Measurements from ENCODE around the gene TMEM242.

GRCh38 chr6:157242791-157243190 is 80.5 kb downstream of the TMEM242 start:
- TF ChIP-seq CTCF (IDR thresholded peaks at IDR 0.05; ENCODE audit: poor library complexity, severe bottlenecking) (no peak), POLR2AphosphoS5 (IDR thresholded peaks at IDR 0.05) (no peak), REST (IDR thresholded peaks at IDR 0.05; ENCODE audit: borderline replicate concordance) (no peak), EP300 (conservative IDR thresholded peaks at IDR 0.05; ENCODE audit: poor library complexity, severe bottlenecking) (no peak), TAF1 (IDR thresholded peaks at IDR 0.05; ENCODE audit: low read depth) (no peak)
